ENCODE measurements around the gene TBC1D7. TPM values are rescaled to one million over a fixed set of nuclear protein-coding genes. Genes with fewer than 3 reads are reported as not detected.

The TBC1D7 gene
- polyA plus RNA-seq, 1 donor from 2014 or later = 67.9 TPM

DNA sequence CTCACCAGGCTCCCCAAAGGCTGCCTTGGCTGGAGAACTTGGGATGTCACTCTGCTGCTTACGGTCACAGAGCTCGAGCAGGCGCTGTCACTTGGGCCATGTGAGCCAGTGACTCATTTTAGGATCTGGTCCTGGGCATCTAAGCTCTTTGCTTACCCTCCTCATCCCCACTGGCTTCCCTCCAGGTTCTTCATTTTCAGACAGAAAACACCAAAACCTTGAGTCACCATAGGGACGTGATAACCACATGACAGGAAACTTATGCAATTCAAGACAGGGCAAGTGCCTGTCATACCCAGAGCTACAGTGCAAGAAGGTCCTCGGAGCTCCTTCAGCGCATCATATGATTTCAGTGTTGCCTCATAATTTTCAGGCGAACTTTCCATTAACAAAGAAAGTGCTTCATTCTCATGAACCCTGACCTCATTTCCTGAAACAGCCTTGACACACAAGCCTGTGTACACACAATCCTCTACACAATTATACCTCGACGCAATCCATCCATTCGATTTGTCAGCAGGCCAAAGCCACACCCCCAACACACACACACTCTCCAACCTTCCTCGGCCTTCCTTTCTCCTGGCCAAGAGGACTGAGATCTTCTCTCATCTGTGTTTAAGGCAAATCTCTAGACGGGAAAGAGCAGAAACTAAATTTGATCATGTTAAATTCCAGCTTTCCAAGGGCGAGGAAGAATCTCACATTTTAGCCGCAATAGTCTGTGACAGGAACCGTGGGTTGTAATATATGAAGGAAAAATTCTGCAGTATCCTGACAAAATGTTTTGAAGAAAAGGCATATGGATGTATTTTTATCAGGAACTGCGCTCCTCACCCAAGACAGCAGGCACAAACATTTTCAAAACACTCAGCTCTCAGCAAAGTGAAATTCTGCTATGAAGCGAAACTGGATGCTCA is 25.3 kb downstream of the TBC1D7 start:
- Histone ChIP-seq H2AFZ (ENCODE audit: low read depth, low read length) (no peak overlapping the region), H3K27me3 (ENCODE audit: insufficient read depth, low read depth, low read length) (no peaks in the 10 kb centered on the region), H4K20me1 (ENCODE audit: insufficient read depth) (no peaks in the 10 kb centered on the region), H3F3A (ENCODE audit: insufficient read depth, low read length, poor library complexity, severe bottlenecking) (no peaks in the 10 kb centered on the region), H3K4me3 (ENCODE audit: low read length) (no peak overlapping the region), H3K36me3 (ENCODE audit: insufficient read depth, low read length) (peaks cover 26% of the 10 kb centered on the region), H3K9ac (ENCODE audit: low read length) (no peak overlapping the region), H3K4me2 (ENCODE audit: low read length) (no peak overlapping the region), H3K9me2 (ENCODE audit: insufficient read depth, low read length) (no peaks in the 10 kb centered on the region), H3K9me3 (ENCODE audit: low read length) (no peaks in the 10 kb centered on the region), H3K79me2 (replicated peaks; ENCODE audit: insufficient read depth, low read length) (no peaks in the 10 kb centered on the region), H3K27ac (ENCODE audit: low read length) (no peak overlapping the region)
- no peak for TF ChIP-seq TAF1 (IDR thresholded peaks at IDR 0.05; ENCODE audit: low read depth)
- TF ChIP-seq, protein P1, sequence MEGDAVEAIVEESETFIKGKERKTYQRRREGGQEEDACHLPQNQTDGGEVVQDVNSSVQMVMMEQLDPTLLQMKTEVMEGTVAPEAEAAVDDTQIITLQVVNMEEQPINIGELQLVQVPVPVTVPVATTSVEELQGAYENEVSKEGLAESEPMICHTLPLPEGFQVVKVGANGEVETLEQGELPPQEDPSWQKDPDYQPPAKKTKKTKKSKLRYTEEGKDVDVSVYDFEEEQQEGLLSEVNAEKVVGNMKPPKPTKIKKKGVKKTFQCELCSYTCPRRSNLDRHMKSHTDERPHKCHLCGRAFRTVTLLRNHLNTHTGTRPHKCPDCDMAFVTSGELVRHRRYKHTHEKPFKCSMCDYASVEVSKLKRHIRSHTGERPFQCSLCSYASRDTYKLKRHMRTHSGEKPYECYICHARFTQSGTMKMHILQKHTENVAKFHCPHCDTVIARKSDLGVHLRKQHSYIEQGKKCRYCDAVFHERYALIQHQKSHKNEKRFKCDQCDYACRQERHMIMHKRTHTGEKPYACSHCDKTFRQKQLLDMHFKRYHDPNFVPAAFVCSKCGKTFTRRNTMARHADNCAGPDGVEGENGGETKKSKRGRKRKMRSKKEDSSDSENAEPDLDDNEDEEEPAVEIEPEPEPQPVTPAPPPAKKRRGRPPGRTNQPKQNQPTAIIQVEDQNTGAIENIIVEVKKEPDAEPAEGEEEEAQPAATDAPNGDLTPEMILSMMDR (IDR thresholded peaks at IDR 0.05; ENCODE audit: poor library complexity, severe bottlenecking) = no peak
- no peak for TF ChIP-seq EP300 (conservative IDR thresholded peaks at IDR 0.05; ENCODE audit: poor library complexity, severe bottlenecking)
- TF ChIP-seq EZH2 (IDR thresholded peaks at IDR 0.05; ENCODE audit: borderline replicate concordance, insufficient read depth, low read length, poor library complexity, severe bottlenecking) = no peak
- TF ChIP-seq SMC3 (conservative IDR thresholded peaks at IDR 0.05; ENCODE audit: poor library complexity) = no peak
- TF ChIP-seq POLR2AphosphoS5 (IDR thresholded peaks at IDR 0.05) = no peak
- no peak for TF ChIP-seq MXI1 (conservative IDR thresholded peaks at IDR 0.05; ENCODE audit: poor library complexity, severe bottlenecking)
- TF ChIP-seq RAD21 (conservative IDR thresholded peaks at IDR 0.05) = no peak
- TF ChIP-seq REST (IDR thresholded peaks at IDR 0.05; ENCODE audit: borderline replicate concordance) = no peak

DNA sequence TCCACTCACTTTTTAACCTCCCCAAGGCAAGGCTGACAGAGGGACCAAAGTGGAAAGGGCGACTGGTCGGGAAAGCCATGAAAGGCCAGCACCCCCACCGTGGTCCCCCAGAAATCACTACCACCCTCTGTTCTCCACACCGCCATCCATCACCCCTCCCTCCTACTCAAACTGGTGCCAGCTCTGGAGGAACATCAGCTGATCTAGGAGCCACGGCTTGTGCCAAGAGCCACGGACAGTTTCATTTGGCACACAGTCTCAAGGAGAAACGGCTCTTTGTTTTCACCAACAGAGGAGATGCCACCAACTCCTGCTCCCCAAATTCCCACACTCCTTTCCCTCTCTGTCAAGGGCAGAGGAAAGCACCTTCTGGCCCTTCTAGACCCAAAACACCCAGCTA is 26.0 kb downstream of the TBC1D7 start:
- Histone ChIP-seq H3K36me3 (ENCODE audit: insufficient read depth, low read length) (peaks cover 26% of the 10 kb centered on the region), H3K27ac (ENCODE audit: low read length) (no peak overlapping the region), H3K9me2 (ENCODE audit: insufficient read depth, low read length) (no peaks in the 10 kb centered on the region), H3K9me3 (ENCODE audit: low read length) (no peaks in the 10 kb centered on the region), H3K79me2 (replicated peaks; ENCODE audit: insufficient read depth, low read length) (no peaks in the 10 kb centered on the region), H3K9ac (ENCODE audit: low read length) (no peak overlapping the region), H2AFZ (ENCODE audit: low read depth, low read length) (no peak overlapping the region), H3F3A (ENCODE audit: insufficient read depth, low read length, poor library complexity, severe bottlenecking) (no peaks in the 10 kb centered on the region), H3K4me3 (ENCODE audit: low read length) (no peak overlapping the region), H4K20me1 (ENCODE audit: insufficient read depth) (no peaks in the 10 kb centered on the region), H3K27me3 (ENCODE audit: insufficient read depth, low read depth, low read length) (no peaks in the 10 kb centered on the region), H3K4me2 (ENCODE audit: low read length) (no peak overlapping the region)
- TF ChIP-seq, protein P1 (IDR thresholded peaks at IDR 0.05; ENCODE audit: poor library complexity, severe bottlenecking) = no peak
- TF ChIP-seq TAF1 (IDR thresholded peaks at IDR 0.05; ENCODE audit: low read depth) (no peak), EZH2 (IDR thresholded peaks at IDR 0.05; ENCODE audit: borderline replicate concordance, insufficient read depth, low read length, poor library complexity, severe bottlenecking) (no peak), RAD21 (conservative IDR thresholded peaks at IDR 0.05) (no peak), MXI1 (conservative IDR thresholded peaks at IDR 0.05; ENCODE audit: poor library complexity, severe bottlenecking) (no peak), POLR2AphosphoS5 (IDR thresholded peaks at IDR 0.05) (no peak), EP300 (conservative IDR thresholded peaks at IDR 0.05; ENCODE audit: poor library complexity, severe bottlenecking) (no peak), SMC3 (conservative IDR thresholded peaks at IDR 0.05; ENCODE audit: poor library complexity) (no peak)
